ENCODE measurements around the gene GPR132. TPM values are rescaled to one million over a fixed set of nuclear protein-coding genes. Genes with fewer than 3 reads are reported as not detected.

GPR132 gene
- total and polyA plus RNA-seq, 9 of the 15 experiments (the other 6 are each of a cell fraction or from before 2014, with no cell fraction given) = 0.01 to 1.1 (median 0.25) TPM; not detected in 1

- Histone ChIP-seq H4K20me1 (replicated peaks; ENCODE audit: control insufficient read depth, insufficient read depth, low read length) (no peaks in the 10 kb centered on the region), H3K4me1 (replicated peaks in 1 of 2; ENCODE audit: control insufficient read depth in 2 of 2, insufficient read depth in 2 of 2, low read length in 2 of 2) (no peaks in the 10 kb centered on the region), H2AFZ (ENCODE audit: low read depth, low read length) (no peak overlapping the region), H3K9me3 (replicated peaks; ENCODE audit: control insufficient read depth, insufficient read depth, low read depth, low read length) (no peaks in the 10 kb centered on the region; the same call in 1 of the 2 replicates), H3K27ac (ENCODE audit: extremely low read depth, low read depth, low read length) (no peak overlapping the region), H3K4me3 (no peak overlapping the region), H3K4me2 (ENCODE audit: insufficient read depth, low read length) (no peak overlapping the region), H3K27me3 (ENCODE audit: control insufficient read depth in 2 of 2, insufficient read depth in 2 of 2, low read length in 2 of 2) (peaks cover 4 to 8% of the 10 kb centered on the region in 2 experiments; a peak in 3 of 5 replicates), H3K36me3 (ENCODE audit: control insufficient read depth, insufficient read depth, low read length) (no peaks in the 10 kb centered on the region), H3K79me2 (ENCODE audit: control insufficient read depth, insufficient read depth, low read length) (no peaks in the 10 kb centered on the region), H3K9ac (ENCODE audit: insufficient read depth in 1 of 2, low read depth in 2 of 2, low read length in 2 of 2) (no peak overlapping the region), H3K9me1 (ENCODE audit: control insufficient read depth, insufficient read depth, low read length) (no peaks in the 10 kb centered on the region)
- CTCF ChIA-PET (ENCODE audit: low intra/inter-chr PET ratio) = no interaction called here
- no TSS peak for BruUV-seq (replicated peaks)
- POLR2A ChIA-PET = no interaction called here
- TF ChIP-seq, protein P1, sequence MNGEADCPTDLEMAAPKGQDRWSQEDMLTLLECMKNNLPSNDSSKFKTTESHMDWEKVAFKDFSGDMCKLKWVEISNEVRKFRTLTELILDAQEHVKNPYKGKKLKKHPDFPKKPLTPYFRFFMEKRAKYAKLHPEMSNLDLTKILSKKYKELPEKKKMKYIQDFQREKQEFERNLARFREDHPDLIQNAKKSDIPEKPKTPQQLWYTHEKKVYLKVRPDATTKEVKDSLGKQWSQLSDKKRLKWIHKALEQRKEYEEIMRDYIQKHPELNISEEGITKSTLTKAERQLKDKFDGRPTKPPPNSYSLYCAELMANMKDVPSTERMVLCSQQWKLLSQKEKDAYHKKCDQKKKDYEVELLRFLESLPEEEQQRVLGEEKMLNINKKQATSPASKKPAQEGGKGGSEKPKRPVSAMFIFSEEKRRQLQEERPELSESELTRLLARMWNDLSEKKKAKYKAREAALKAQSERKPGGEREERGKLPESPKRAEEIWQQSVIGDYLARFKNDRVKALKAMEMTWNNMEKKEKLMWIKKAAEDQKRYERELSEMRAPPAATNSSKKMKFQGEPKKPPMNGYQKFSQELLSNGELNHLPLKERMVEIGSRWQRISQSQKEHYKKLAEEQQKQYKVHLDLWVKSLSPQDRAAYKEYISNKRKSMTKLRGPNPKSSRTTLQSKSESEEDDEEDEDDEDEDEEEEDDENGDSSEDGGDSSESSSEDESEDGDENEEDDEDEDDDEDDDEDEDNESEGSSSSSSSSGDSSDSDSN (IDR thresholded peaks at IDR 0.05; ENCODE audit: borderline replicate concordance in 1 of 2, low read depth in 2 of 2, low read length in 2 of 2) = no peak
- TF ChIP-seq, protein P2, sequence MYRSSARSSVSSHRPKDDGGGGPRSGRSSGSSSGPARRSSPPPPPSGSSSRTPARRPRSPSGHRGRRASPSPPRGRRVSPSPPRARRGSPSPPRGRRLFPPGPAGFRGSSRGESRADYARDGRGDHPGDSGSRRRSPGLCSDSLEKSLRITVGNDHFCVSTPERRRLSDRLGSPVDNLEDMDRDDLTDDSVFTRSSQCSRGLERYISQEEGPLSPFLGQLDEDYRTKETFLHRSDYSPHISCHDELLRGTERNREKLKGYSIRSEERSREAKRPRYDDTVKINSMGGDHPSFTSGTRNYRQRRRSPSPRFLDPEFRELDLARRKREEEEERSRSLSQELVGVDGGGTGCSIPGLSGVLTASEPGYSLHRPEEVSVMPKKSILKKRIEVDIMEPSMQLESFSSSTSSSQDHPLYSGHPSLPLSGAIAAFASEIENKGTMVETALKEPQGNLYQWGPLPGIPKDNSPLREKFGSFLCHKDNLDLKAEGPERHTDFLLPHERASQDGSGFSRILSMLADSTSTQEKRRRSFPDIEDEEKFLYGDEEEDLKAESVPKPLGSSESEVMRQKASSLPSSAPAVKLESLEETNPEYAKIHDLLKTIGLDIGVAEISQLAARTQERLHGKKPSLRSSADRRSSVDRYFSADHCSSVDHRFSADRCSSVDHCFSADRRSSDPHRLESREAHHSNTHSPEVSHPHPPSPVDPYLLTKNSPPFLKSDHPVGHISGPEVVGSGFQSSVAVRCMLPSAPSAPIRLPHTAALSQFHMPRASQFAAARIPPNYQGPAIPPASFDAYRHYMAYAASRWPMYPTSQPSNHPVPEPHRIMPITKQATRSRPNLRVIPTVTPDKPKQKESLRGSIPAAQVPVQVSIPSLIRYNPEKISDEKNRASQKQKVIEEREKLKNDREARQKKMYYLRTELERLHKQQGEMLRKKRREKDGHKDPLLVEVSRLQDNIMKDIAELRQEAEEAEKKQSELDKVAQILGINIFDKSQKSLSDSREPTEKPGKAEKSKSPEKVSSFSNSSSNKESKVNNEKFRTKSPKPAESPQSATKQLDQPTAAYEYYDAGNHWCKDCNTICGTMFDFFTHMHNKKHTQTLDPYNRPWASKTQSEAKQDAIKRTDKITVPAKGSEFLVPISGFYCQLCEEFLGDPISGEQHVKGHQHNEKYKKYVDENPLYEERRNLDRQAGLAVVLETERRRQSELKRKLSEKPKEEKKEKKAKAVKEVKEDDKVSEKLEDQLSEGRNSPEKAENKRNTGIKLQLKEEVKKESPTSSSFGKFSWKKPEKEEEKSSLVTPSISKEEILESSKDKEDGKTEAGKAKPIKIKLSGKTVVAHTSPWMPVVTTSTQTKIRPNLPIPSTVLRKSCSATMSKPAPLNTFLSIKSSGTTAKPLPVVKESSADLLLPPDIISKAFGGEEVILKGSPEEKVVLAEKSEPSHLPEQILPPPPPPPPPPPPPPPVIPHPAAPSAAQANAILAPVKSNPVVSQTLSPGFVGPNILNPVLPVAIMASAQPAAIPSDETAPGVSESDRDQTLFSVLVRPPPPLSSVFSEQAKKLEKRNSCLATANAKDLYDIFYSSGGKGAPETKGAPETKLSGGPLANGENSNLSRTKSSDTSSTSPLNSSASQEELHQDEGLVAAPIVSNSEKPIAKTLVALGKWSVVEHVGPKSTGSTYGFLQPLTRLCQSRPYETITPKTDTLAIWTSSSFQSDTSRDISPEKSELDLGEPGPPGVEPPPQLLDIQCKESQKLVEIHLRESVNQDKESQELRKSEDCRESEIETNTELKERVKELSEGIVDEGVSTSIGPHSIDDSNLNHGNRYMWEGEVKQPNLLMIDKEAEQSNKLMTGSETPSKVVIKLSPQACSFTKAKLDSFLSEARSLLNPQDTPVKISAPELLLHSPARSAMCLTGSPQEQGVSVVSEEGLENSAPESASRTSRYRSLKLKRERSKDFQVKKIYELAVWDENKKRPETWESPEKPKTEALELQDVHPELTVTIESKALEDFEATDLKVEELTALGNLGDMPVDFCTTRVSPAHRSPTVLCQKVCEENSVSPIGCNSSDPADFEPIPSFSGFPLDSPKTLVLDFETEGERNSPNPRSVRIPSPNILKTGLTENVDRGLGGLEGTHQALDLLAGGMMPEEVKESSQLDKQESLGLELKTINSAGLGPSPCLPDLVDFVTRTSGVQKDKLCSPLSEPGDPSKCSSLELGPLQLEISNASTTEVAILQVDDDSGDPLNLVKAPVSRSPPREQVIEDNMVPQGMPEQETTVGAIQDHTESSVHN (IDR thresholded peaks at IDR 0.05; ENCODE audit: borderline replicate concordance in 1 of 2, low read depth in 1 of 2) = no peak
- TF ChIP-seq CCNT2 (IDR thresholded peaks at IDR 0.05; ENCODE audit: borderline replicate concordance, extremely low read depth, insufficient read length, low read depth, low read length) (no peak), POLR2B (IDR thresholded peaks at IDR 0.05; ENCODE audit: low read depth, partially characterized antibody) (no peak)
- 3% methylated on average over 7 of the region's 7 CpGs for WGBS (ENCODE audit: insufficient coverage, low coverage, missing lambda C conversion rate)
- in situ Hi-C loops (cut with MboI) = no loop called here
- ATAC-seq (no peak), DNase-seq (ENCODE audit: extremely low read depth in 1 of 4, low spot score in 3 of 4) (no peak), FAIRE-seq (no peak)
- intact Hi-C loops (cut with micrococcal nuclease) = no loop called here
Observed at GRCh38 chr14:105108516-105108864, 43.3 kb upstream of the GPR132 start.

Data from K562 (cell line).